Hair follicle dermal papilla cell (primary cell): ENCODE measurements around the gene PTPRQ. TPM values are rescaled to one million over a fixed set of nuclear protein-coding genes. Genes with fewer than 3 reads are reported as not detected.

ENCODE experiments used
- total RNA-seq: library from RNA; depleted of rRNA; stranded (reverse); fragments of >200 nt; gene quantifications from 2 replicates; pipeline ENCODE4 v1.2.3, GENCODE V29; 2012

The PTPRQ gene, protein sequence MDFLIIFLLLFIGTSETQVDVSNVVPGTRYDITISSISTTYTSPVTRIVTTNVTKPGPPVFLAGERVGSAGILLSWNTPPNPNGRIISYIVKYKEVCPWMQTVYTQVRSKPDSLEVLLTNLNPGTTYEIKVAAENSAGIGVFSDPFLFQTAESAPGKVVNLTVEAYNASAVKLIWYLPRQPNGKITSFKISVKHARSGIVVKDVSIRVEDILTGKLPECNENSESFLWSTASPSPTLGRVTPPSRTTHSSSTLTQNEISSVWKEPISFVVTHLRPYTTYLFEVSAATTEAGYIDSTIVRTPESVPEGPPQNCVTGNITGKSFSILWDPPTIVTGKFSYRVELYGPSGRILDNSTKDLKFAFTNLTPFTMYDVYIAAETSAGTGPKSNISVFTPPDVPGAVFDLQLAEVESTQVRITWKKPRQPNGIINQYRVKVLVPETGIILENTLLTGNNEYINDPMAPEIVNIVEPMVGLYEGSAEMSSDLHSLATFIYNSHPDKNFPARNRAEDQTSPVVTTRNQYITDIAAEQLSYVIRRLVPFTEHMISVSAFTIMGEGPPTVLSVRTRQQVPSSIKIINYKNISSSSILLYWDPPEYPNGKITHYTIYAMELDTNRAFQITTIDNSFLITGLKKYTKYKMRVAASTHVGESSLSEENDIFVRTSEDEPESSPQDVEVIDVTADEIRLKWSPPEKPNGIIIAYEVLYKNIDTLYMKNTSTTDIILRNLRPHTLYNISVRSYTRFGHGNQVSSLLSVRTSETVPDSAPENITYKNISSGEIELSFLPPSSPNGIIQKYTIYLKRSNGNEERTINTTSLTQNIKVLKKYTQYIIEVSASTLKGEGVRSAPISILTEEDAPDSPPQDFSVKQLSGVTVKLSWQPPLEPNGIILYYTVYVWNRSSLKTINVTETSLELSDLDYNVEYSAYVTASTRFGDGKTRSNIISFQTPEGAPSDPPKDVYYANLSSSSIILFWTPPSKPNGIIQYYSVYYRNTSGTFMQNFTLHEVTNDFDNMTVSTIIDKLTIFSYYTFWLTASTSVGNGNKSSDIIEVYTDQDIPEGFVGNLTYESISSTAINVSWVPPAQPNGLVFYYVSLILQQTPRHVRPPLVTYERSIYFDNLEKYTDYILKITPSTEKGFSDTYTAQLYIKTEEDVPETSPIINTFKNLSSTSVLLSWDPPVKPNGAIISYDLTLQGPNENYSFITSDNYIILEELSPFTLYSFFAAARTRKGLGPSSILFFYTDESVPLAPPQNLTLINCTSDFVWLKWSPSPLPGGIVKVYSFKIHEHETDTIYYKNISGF (N-terminal part only)
- 2.2 and 5.7 TPM in 2 replicates for total RNA-seq

DNA sequence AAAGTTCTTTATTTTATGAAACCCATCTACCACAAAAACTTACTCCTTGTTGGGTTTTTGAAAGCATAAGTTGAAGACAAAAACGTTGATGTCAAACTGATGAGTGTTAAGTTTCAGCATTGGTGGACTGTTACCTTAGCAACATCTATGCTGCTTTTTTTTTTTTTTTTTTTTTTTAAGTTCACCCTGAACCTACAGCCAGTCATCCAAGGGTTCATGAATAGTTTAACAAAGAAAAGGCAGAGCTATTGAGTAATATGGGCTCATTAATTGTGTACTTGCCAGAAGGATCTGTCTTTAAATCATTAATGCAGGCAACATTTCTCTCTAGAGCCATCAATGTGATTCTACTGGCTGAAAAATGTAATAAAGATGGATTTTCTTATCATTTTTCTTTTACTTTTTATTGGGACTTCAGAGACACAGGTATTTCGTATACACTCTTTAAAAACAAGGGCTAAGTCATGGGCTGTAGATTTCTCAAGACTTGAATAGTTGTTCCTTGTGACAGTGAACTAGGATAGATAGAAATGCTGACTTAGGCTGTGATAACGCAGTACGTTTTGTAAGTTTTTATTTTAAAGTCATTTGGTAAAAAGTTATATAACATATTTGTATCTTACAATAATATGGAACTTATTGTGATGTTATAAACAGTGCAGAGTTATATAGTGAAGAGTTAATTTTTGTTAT, at the start of gene PTPRQ:
PTPRQ (plus strand) TSS at position 262 of the 693 bp plus-strand sequence; CDS start at position 373, 111 bp downstream.

DNA sequence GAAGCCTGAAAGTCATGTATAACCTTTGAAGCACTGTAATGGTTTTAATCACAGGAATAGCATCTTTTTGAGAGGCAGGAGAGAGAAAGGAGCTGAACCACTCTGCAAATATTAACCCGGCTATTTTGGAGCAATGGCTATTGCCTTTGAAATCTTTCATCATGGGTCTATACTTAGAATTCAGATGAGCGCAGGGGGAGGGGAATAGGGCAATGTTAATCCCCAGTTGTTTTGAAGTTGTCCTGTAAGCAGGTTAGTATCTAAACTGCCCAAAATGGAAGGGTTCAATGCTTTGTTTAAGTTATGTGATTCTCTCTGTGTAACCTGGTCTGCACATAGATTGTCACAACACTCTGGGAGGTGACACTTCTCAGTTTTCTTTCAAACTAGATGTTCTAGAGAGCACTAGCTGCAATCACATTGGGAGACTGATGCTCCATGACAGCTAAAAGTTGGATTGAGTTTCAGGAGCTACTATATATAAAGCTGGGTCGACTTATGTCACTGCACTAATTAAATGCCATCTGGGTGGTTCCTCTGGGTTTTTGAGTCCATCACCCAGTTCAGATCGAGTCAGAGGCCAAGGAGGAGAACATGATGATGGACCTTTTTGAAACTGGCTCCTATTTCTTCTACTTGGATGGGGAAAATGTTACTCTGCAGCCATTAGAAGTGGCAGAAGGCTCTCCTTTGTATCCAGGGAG, 263.2 kb downstream of the PTPRQ start, which contains the start of gene MYF6:
MYF6 (plus strand) TSS at position 509 of the 704 bp plus-strand sequence; CDS start at position 595, 86 bp downstream.

DNA sequence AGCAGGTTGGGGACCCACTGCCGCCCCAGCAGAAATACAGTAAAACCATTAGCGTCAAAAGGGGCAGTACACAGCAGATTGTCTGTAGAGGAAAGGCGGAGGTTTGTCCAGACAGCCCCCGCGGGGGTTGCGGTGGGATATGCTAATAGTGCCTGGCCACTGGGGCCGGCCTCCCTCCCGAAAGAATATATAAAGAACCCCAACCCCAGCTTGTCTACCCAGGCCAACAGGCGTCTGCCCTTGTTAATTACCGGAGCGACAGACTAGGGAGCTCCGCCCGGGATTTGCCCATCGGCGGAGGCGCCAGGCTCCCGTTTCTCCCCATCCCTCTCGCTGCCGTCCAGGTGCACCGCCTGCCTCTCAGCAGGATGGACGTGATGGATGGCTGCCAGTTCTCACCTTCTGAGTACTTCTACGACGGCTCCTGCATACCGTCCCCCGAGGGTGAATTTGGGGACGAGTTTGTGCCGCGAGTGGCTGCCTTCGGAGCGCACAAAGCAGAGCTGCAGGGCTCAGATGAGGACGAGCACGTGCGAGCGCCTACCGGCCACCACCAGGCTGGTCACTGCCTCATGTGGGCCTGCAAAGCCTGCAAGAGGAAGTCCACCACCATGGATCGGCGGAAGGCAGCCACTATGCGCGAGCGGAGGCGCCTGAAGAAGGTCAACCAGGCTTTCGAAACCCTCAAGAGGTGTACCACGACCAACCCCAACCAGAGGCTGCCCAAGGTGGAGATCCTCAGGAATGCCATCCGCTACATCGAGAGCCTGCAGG, 272.8 kb downstream of the PTPRQ start, which contains the start of gene MYF5:
MYF5 (plus strand) TSS at position 217 of the 774 bp plus-strand sequence; CDS start at position 369, 152 bp downstream.

